ENCODE results near the gene VAV3. TPM values are rescaled to one million over a fixed set of nuclear protein-coding genes. Genes with fewer than 3 reads are reported as not detected.
"Not testable (repeated sequence)": the region's sequence is repeated elsewhere in the genome, so short reads cannot be mapped to it uniquely, and the experiment has no call there.

Gene VAV3
- total RNA-seq, 1 donor from 2014 or later: 11.3 TPM

DNA sequence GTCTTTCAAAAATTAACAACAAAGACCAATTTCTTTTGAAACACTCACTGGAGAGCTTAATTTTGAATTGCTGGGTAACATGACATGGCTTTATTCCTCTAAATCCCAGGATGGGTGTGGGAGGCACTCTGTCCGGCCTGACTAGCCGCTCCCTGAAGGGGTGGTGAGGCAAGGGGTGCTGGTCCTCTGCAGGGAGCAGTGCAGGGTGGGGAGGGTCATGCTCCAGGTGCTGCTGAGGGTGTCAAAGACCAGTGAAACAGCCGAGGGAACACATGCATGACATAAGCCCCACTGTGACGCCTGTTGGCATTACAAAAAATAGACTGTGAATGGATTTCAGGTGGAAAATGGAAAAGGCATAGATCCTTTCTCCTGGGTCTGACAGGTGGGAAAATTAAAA, 223.7 kb downstream of the VAV3 start:
- ATAC-seq (no peak), DNase-seq (no peak)
- no peak overlapping the region for H3K27ac ChIP-seq
- no peaks in the 10 kb centered on the region for H3K4me1 ChIP-seq
- H3K9me3 ChIP-seq: no peaks in the 10 kb centered on the region
- TF ChIP-seq, protein P1, sequence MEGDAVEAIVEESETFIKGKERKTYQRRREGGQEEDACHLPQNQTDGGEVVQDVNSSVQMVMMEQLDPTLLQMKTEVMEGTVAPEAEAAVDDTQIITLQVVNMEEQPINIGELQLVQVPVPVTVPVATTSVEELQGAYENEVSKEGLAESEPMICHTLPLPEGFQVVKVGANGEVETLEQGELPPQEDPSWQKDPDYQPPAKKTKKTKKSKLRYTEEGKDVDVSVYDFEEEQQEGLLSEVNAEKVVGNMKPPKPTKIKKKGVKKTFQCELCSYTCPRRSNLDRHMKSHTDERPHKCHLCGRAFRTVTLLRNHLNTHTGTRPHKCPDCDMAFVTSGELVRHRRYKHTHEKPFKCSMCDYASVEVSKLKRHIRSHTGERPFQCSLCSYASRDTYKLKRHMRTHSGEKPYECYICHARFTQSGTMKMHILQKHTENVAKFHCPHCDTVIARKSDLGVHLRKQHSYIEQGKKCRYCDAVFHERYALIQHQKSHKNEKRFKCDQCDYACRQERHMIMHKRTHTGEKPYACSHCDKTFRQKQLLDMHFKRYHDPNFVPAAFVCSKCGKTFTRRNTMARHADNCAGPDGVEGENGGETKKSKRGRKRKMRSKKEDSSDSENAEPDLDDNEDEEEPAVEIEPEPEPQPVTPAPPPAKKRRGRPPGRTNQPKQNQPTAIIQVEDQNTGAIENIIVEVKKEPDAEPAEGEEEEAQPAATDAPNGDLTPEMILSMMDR (IDR thresholded peaks at IDR 0.05): no peak
- no peaks in the 10 kb centered on the region for H3K36me3 ChIP-seq
- intact Hi-C loops (cut with DNase I): no loop called here
- H3K4me3 ChIP-seq: no peak overlapping the region
- H3K27me3 ChIP-seq (ENCODE audit: low read depth): no peaks in the 10 kb centered on the region

DNA sequence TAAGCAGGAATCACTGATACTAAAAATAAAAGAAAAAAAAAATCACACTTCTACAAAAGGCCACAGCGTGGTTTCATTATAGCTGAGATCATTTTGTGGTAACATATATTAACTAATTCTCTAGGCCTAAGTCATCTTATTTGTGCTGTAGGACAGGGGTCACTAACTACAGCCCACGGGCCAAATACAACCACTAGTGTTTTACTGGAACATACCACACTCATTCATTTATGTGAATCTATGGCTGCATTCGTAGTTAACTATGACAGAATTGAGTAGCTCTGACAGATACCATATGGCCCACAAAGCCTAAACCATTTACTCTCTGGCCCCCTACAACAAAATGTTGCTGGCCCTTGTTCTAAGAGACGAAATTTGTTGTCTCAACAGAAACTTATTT, 224.4 kb downstream of the VAV3 start:
- TF ChIP-seq, protein P1 (IDR thresholded peaks at IDR 0.05): no peak
- Histone ChIP-seq H3K4me3 (no peak overlapping the region), H3K27me3 (ENCODE audit: low read depth) (no peaks in the 10 kb centered on the region), H3K9me3 (no peaks in the 10 kb centered on the region), H3K4me1 (no peaks in the 10 kb centered on the region), H3K27ac (no peak overlapping the region), H3K36me3 (no peaks in the 10 kb centered on the region)
- DNase-seq: no peak
- no peak for ATAC-seq
- intact Hi-C loops (cut with DNase I): no loop called here

DNA sequence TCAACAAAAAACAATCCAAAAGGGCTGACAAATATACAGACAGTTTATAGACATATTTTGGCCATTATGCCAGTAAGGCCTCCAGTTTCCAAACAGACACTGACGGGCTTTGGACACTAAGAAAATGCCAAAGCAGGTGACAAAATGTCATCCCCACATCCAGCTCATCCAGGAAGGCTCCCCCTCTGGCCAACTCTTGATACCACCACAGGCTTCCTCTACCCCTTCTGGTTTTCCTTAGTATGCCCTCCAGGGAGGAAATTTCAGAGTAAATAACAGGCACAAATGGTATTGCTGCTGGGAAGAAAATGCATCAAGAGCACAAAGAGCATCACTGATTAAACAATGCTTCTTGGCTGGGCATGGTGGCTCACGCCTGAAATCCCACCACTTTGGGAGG, 225.3 kb downstream of the VAV3 start:
- Histone ChIP-seq H3K4me3 (no peak overlapping the region), H3K27me3 (ENCODE audit: low read depth) (no peaks in the 10 kb centered on the region), H3K9me3 (no peaks in the 10 kb centered on the region), H3K36me3 (no peaks in the 10 kb centered on the region), H3K4me1 (no peaks in the 10 kb centered on the region), H3K27ac (no peak overlapping the region)
- TF ChIP-seq, protein P1 (IDR thresholded peaks at IDR 0.05): no peak
- no peak for DNase-seq
- intact Hi-C loops (cut with DNase I): no loop called here
- no peak for ATAC-seq

DNA sequence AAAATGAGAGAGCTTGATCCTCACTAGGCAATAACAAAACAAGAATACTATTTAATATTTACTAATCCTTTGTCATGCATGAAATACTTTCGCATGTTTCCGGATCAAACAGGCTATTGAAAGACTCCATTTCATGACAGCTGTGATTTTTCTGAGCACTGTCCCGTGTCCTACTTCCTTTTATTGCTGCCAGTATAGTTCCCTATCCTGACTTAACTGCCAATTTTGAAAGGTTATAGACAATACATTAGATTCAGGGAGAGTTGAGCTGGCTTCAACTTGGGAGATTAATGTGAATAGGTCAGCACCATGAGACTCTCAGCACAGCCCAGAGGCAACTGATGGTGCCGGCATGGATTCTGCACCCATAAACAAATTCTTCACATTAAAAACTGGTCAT, 225.8 kb downstream of the VAV3 start:
- DNase-seq (no peak), ATAC-seq (peak; percentile 42 to 66)
- intact Hi-C loops (cut with DNase I): no loop called here
- Histone ChIP-seq H3K9me3 (no peaks in the 10 kb centered on the region), H3K4me1 (no peaks in the 10 kb centered on the region), H3K27me3 (ENCODE audit: low read depth) (no peaks in the 10 kb centered on the region), H3K4me3 (no peak overlapping the region), H3K36me3 (no peaks in the 10 kb centered on the region), H3K27ac (no peak overlapping the region)
- TF ChIP-seq, protein P1 (IDR thresholded peaks at IDR 0.05): no peak

DNA sequence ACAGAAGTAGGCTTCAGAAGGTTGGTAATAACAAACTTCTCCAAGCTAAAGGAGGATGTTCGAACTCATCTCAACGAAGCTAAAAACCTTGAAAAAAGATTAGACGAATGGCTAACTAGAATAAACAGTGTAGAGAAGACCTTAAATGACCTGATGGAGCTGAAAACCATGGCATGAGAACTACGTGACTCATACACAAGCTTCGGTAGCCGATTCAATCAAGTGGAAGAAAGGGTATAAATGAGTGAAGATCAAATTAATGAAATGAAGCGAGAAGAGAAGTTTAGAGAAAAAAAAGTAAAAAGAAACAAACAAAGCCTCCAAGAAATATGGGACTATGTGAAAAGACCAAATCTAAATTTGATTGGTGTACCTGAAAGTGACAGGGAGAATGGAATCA, 231.6 kb downstream of the VAV3 start:
- H3K4me1 ChIP-seq; DNase-seq; ATAC-seq; H3K36me3 ChIP-seq; H3K9me3 ChIP-seq; H3K4me3 ChIP-seq; H3K27me3 ChIP-seq (ENCODE audit: low read depth); intact Hi-C loops (cut with DNase I); H3K27ac ChIP-seq: not testable (repeated sequence)

DNA sequence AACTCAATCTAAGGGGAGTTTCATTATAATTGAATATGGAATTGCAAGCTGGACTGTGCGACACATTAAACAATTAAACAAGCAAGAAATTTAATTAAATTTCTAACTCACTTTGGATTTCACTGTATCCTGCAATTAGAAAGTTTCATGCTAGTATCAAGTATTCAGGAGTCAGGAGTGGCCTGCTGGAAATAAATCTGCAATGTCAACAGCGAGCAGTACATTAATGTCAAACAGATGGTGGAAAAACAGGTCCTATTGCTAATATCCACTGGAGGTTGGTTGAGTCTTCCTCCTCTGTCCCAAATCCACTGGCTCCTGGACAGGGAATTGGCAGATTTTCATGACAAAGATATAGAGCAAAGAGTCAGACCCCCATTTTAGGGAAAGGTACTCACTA, 237.1 kb downstream of the VAV3 start:
- DNase-seq: no peak
- H3K4me1 ChIP-seq: no peaks in the 10 kb centered on the region
- intact Hi-C loops (cut with DNase I): no loop called here

More for the DNA sequence above, 237.1 kb downstream of the VAV3 start:
- no peaks in the 10 kb centered on the region for H3K36me3 ChIP-seq
- H3K27me3 ChIP-seq (ENCODE audit: low read depth): no peaks in the 10 kb centered on the region
- ATAC-seq: no peak
- H3K27ac ChIP-seq: no peak overlapping the region
- TF ChIP-seq, protein P1 (IDR thresholded peaks at IDR 0.05): no peak
- H3K4me3 ChIP-seq: no peak overlapping the region
- no peaks in the 10 kb centered on the region for H3K9me3 ChIP-seq
